Neuronal stem cell (in vitro differentiated cells): ENCODE measurements around the gene TUBE1.

Experiments
- DNase-seq: peaks from one replicate; pipeline ENCODE4 v3.0.0-alpha.2; 2013; ENCODE audit warnings: low spot score
- H2AFZ ChIP-seq: one replicate; pipeline ENCODE4 v1.6.1; 2013; ENCODE audit warnings: mild to moderate bottlenecking, low read length, inconsistent platforms
- H2AK5ac ChIP-seq: 2 replicates; pipeline ENCODE4 v1.6.1; 2013; ENCODE audit warnings: low read depth, mild to moderate bottlenecking, inconsistent platforms, low read length, moderate library complexity, mixed read lengths
- H2BK120ac ChIP-seq: 2 replicates; pipeline ENCODE4 v1.6.1; 2013; ENCODE audit warnings: low read depth, mild to moderate bottlenecking, inconsistent platforms, low read length, moderate library complexity, mixed read lengths
- H2BK12ac ChIP-seq: one replicate; pipeline ENCODE4 v1.6.1; 2013; ENCODE audit warnings: low read length, inconsistent platforms
- H2BK15ac ChIP-seq: 2 replicates; pipeline ENCODE4 v1.6.1; 2013; ENCODE audit warnings: mild to moderate bottlenecking, low read length, inconsistent platforms, mixed read lengths
- H2BK5ac ChIP-seq: one replicate; pipeline ENCODE4 v1.6.1; 2013; ENCODE audit warnings: inconsistent platforms, mild to moderate bottlenecking, low read length, moderate library complexity
- H3K14ac ChIP-seq: one replicate; pipeline ENCODE4 v1.6.1; 2013; ENCODE audit warnings: low read length, inconsistent platforms
- H3K18ac ChIP-seq: 2 replicates; pipeline ENCODE4 v1.6.1; 2013; ENCODE audit warnings: low read length, inconsistent platforms
- H3K23ac ChIP-seq: 2 replicates; pipeline ENCODE4 v1.6.1; 2013; ENCODE audit warnings: low read depth, mild to moderate bottlenecking, mixed read lengths, low read length, inconsistent platforms; ENCODE audit not compliant: poor library complexity
- H3K27ac ChIP-seq: replicated peaks from 3 replicates; pipeline ENCODE4 v1.5.1; 2013; ENCODE audit warnings: low read length, inconsistent platforms
- H3K27me3 ChIP-seq, 3 experiments: 2 replicates each; pipeline ENCODE4 v1.6.1; 2013; ENCODE audit warnings: low read length in 3 of 3, mild to moderate bottlenecking in 2 of 3, inconsistent platforms in 1 of 3, low read depth in 1 of 3, mixed read lengths in 1 of 3, moderate library complexity in 1 of 3; ENCODE audit not compliant: control insufficient read depth in 3 of 3, insufficient read depth in 3 of 3
- H3K36me3 ChIP-seq, 2 donors: replicated peaks in 1 of 2; 2 replicates each; pipeline ENCODE4 v1.6.1; 2013; ENCODE audit warnings: low read length in 2 of 2; ENCODE audit not compliant: control insufficient read depth in 2 of 2, insufficient read depth in 2 of 2
- H3K4ac ChIP-seq: 2 replicates; pipeline ENCODE4 v1.6.1; 2013; ENCODE audit warnings: inconsistent platforms, mild to moderate bottlenecking, low read length, moderate library complexity
- H3K4me1 ChIP-seq, 2 donors: 1 replicate in 1 of 2; 2 replicates in 1 of 2; pipeline ENCODE4 v1.6.1; 2013; ENCODE audit warnings: low read length in 2 of 2, low read depth in 1 of 2; ENCODE audit not compliant: control insufficient read depth in 2 of 2, insufficient read depth in 1 of 2
- H3K4me2 ChIP-seq: one replicate; pipeline ENCODE4 v1.6.1; 2013; ENCODE audit warnings: mild to moderate bottlenecking, low read length, inconsistent platforms; ENCODE audit not compliant: insufficient read depth, poor library complexity, severe bottlenecking
- H3K4me3 ChIP-seq, 2 donors: 2 replicates each; pipeline ENCODE4 v1.5.1; 2013; ENCODE audit warnings: low read length in 2 of 2, mild to moderate bottlenecking in 2 of 2, inconsistent platforms in 1 of 2, moderate library complexity in 1 of 2
- H3K79me1 ChIP-seq: one replicate; pipeline ENCODE4 v1.6.1; 2013; ENCODE audit warnings: low read depth, mild to moderate bottlenecking, inconsistent platforms, low read length, moderate library complexity
- H3K9ac ChIP-seq: one replicate; pipeline ENCODE4 v1.6.1; 2013; ENCODE audit warnings: mild to moderate bottlenecking, low read depth, low read length, inconsistent platforms; ENCODE audit not compliant: poor library complexity
- H3K9me3 ChIP-seq, 2 donors: replicated peaks in 1 of 2; 2 replicates each; pipeline versions ENCODE3 to v1.6.1; 2013; ENCODE audit warnings: low read length in 2 of 2, mild to moderate bottlenecking in 2 of 2, inconsistent platforms in 1 of 2, low read depth in 1 of 2, mixed read lengths in 1 of 2, moderate library complexity in 1 of 2; ENCODE audit not compliant: control insufficient read depth in 2 of 2, insufficient read depth in 1 of 2
- H4K8ac ChIP-seq: one replicate; pipeline ENCODE4 v1.6.1; 2013; ENCODE audit warnings: low read depth, mild to moderate bottlenecking, inconsistent platforms, low read length, moderate library complexity
- H4K91ac ChIP-seq: one replicate; pipeline ENCODE4 v1.6.1; 2013; ENCODE audit warnings: low read length, low read depth, mild to moderate bottlenecking, inconsistent platforms; ENCODE audit not compliant: poor library complexity
- WGBS, 2 donors: extraction: QIAGEN DNeasy Blood & Tissue Kit; methylation state at CpG; one replicate each; pipeline ENCODE4 v1.1.7; 2013; ENCODE audit warnings: missing lambda C conversion rate in 2 of 2, mixed read lengths in 1 of 2; ENCODE audit not compliant: insufficient read length in 2 of 2, insufficient replicate concordance in 1 of 2; ENCODE audit errors: extremely low coverage in 2 of 2; 5-methylcytosine and 5-hydroxymethylcytosine counted together

The TUBE1 gene

DNA sequence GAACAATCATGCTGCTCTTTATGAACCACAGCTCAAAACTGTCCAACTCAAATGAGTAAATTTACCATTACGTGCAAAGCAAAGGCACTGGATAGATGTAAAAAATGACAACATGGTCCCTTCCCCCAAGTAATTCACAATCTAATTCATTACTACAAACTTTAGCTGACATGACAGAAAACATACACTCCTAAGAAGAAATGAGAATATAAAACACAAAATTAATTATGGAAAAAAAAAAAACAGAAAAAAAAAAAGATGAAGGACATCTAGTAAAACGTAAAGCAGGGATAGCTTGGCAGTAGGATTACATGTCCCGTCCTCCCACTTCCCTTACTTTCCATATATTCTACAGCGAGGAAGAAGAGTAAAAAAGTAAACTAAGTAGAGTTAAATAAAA lies 5.7 kb downstream of the TUBE1 start:
- Histone ChIP-seq H3K9me3 (peaks cover 0 to 5% of the 10 kb centered on the region in 2 donors), H3K27ac (no peak overlapping the region), H3K4me1 (peaks cover 0 to 3% of the 10 kb centered on the region in 2 donors), H4K91ac (no peak overlapping the region), H2BK5ac (no peak overlapping the region), H3K79me1 (peaks cover 2% of the 10 kb centered on the region), H4K8ac (no peak overlapping the region), H3K18ac (no peak overlapping the region), H2AK5ac (no peak overlapping the region), H3K4ac (no peak overlapping the region), H3K9ac (no peak overlapping the region), H3K27me3 (no peaks in the 10 kb centered on the region), H2BK15ac (no peak overlapping the region), H3K4me3 (no peak overlapping the region), H2AFZ (no peak overlapping the region), H3K23ac (no peak overlapping the region), H2BK12ac (no peak overlapping the region), H2BK120ac (no peak overlapping the region), H3K14ac (no peak overlapping the region), H3K4me2 (no peak overlapping the region), H3K36me3 (peaks cover 1 to 83% of the 10 kb centered on the region in 2 donors)
- no peak for DNase-seq
- no CpG with 5 or more reads among the region's 4 CpGs for WGBS, 2 donors

DNA sequence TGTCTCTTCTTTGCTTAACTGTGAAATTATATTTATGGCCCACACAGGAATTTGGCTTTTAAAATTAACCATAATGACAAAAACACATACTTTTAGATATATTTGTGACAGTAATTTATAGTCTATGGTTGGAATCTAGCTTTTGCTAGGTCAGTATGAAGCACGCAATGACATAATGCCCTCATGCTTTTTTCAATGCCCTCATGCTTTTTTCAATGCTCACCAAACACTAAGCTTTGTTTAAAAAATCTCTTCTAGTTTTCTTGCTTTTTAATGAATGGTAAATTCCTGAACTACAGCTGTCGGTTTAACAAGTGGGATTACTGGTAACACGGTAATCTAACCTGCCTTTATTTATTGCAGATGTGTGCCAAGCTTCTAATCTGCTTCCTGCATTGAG lies 20.7 kb downstream of the TUBE1 start:
- Histone ChIP-seq H3K27ac (no peak overlapping the region), H3K14ac (no peak overlapping the region), H4K8ac (no peak overlapping the region), H3K23ac (no peak overlapping the region), H2BK120ac (no peak overlapping the region), H3K9ac (no peak overlapping the region), H3K4ac (no peak overlapping the region), H3K27me3 (no peaks in the 10 kb centered on the region), H3K36me3 (peaks cover 0 to 31% of the 10 kb centered on the region in 2 donors), H3K79me1 (no peaks in the 10 kb centered on the region), H3K4me1 (no peaks in the 10 kb centered on the region), H2BK12ac (no peak overlapping the region), H2BK5ac (no peak overlapping the region), H3K4me2 (no peak overlapping the region), H2AFZ (no peak overlapping the region), H2AK5ac (no peak overlapping the region), H3K9me3 (no peaks in the 10 kb centered on the region), H3K4me3 (no peak overlapping the region), H3K18ac (no peak overlapping the region), H4K91ac (no peak overlapping the region), H2BK15ac (no peak overlapping the region)
- WGBS, 2 donors, result no CpG with 5 or more reads among the region's 3 CpGs
- DNase-seq, result no peak

DNA sequence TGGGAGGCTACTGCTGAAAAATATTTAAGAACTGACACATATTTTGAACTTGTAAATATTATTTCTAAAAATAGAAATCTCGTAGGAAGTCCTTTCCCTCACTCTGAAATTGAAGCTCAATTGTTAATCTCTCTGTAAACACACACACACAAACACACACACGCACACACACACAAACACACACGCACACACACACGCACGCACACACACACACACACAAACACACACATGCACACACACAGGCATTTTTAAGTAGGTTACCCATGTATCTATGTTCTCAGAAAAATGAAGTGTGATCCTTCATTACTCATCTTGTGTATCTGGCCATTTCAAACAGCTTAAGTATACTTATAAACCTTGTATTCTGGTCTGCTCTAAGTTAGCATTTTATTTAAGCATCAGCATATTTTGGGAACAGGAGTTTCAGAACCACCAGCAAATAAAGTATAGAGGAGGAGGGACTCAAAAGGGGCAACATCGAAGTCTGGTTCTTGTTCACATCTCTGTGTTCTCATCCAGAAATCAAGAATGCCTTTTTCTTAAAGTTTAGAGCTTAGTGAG lies 21.8 kb downstream of the TUBE1 start:
- Histone ChIP-seq H3K79me1 (no peaks in the 10 kb centered on the region), H2AK5ac (no peak overlapping the region), H3K27ac (no peak overlapping the region), H2BK12ac (no peak overlapping the region), H3K9me3 (no peaks in the 10 kb centered on the region), H2BK5ac (no peak overlapping the region), H3K4me1 (no peaks in the 10 kb centered on the region), H3K18ac (no peak overlapping the region), H2BK15ac (no peak overlapping the region), H4K8ac (no peak overlapping the region), H3K27me3 (no peaks in the 10 kb centered on the region), H3K36me3 (peaks cover 0 to 20% of the 10 kb centered on the region in 2 donors), H3K4me3 (no peak overlapping the region), H3K4me2 (no peak overlapping the region), H3K14ac (no peak overlapping the region), H4K91ac (no peak overlapping the region), H3K23ac (no peak overlapping the region), H2BK120ac (no peak overlapping the region), H2AFZ (no peak overlapping the region), H3K4ac (no peak overlapping the region), H3K9ac (no peak overlapping the region)
- 100% methylated on average over 1 of the region's 6 CpGs; no CpG with 5 or more reads in 1 of the 2 donors for whole genome bisulfite sequencing, 2 donors
- no peak for DNase-seq

DNA sequence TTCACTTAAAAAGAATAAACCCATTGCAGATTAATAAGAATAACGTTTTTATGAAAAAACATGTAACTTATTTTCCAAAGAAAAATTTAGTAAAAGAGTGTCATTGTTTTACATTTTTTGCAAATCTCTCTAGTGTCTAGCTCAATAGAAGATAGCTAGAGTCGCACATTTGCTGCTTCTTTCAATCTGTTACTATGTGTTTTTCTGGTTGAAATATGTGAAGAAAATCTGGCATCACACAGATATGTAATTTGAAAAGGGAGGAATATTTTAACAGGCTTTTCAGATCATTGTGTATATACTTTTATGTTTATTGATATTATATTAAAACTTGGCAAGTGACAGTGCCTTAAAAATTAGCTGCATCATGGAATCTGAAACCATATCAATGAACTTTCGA lies 24.3 kb downstream of the TUBE1 start:
- Histone ChIP-seq H3K14ac (no peak overlapping the region), H3K4me3 (no peak overlapping the region), H3K36me3 (no peaks in the 10 kb centered on the region), H4K8ac (no peak overlapping the region), H2BK120ac (no peak overlapping the region), H3K9me3 (no peaks in the 10 kb centered on the region), H2BK15ac (no peak overlapping the region), H3K23ac (no peak overlapping the region), H3K4ac (no peak overlapping the region), H4K91ac (no peak overlapping the region), H2AK5ac (no peak overlapping the region), H3K27ac (no peak overlapping the region), H3K79me1 (no peaks in the 10 kb centered on the region), H3K4me2 (no peak overlapping the region), H3K4me1 (no peaks in the 10 kb centered on the region), H2AFZ (no peak overlapping the region), H3K27me3 (peaks cover 0 to 3% (median 0%) of the 10 kb centered on the region in 3 experiments), H3K9ac (no peak overlapping the region), H2BK5ac (no peak overlapping the region), H3K18ac (no peak overlapping the region), H2BK12ac (no peak overlapping the region)
- WGBS, 2 donors, result no CpG with 5 or more reads among the region's 3 CpGs
- DNase-seq, result no peak
